BJ (cell line): Measurements from ENCODE around the gene CLSTN2. TPM values are rescaled to one million over a fixed set of nuclear protein-coding genes. Genes with fewer than 3 reads are reported as not detected.

Experiments
- CTCF ChIA-PET: fragments of 350-600 bp; formaldehyde crosslinking; extraction: SDS; loops from one replicate; lab custom pipeline; 2021; ENCODE audit warnings: antibody characterized with exemption, inconsistent platforms; lab: Yijun Ruan, JAX
- POLR2A ChIA-PET: fragments of 300-600 bp; sonication (Branson Sonifier 250); formaldehyde crosslinking; extraction: SDS; loops from one replicate; lab custom pipeline; 2021; ENCODE audit warnings: antibody characterized with exemption; lab: Charles Lee
- DNase-seq: peaks from one replicate; pipeline ENCODE4 v3.0.0-alpha.2; 2011; ENCODE audit warnings: low read depth
- H3K27me3 ChIP-seq: 2 replicates; pipeline ENCODE4 v1.6.0; 2011; ENCODE audit warnings: low read length; ENCODE audit not compliant: control insufficient read depth, insufficient read depth
- H3K36me3 ChIP-seq: 2 replicates; pipeline ENCODE4 v1.5.1; 2011; ENCODE audit warnings: low read length; ENCODE audit not compliant: control insufficient read depth, insufficient read depth
- H3K4me3 ChIP-seq: 2 replicates; pipeline ENCODE4 v1.5.1; 2011; ENCODE audit warnings: low read depth, mild to moderate bottlenecking, control low read depth, low read length
- CTCF ChIP-seq: IDR thresholded peaks from 2 replicates; pipeline ENCODE4 v1.5.1; 2011; ENCODE audit warnings: low read depth, mild to moderate bottlenecking, control low read depth, inconsistent platforms, low read length, moderate library complexity; ENCODE audit not compliant: insufficient read depth
- polyA plus RNA-seq: library from polyadenylated mRNA; depleted of rRNA; stranded (reverse); fragments of >200 nt; gene quantifications from 2 replicates; pipeline ENCODE4 v1.2.3, GENCODE V29; 2011

Gene CLSTN2
- polyA plus RNA-seq, 1 experiment: 1.8 TPM

- no peaks in the 10 kb centered on the region for H3K36me3 ChIP-seq
- TF ChIP-seq CTCF: no peak
- H3K27me3 ChIP-seq: no peaks in the 10 kb centered on the region
- ChIA-PET CTCF (interaction anchor here (1.4 kb wide), 1 partner anchor 561 kb away, joined by 5 read pairs; no protein-coding TSS in a partner anchor), POLR2A (no interaction called here)
- no peak overlapping the region for H3K4me3 ChIP-seq
- no peak for DNase-seq
Measured at GRCh38 chr3:140499114-140499757, 564.3 kb downstream of the CLSTN2 start.

GRCh38 chr3:140500473-140500872 is 565.5 kb downstream of the CLSTN2 start:
- CTCF ChIA-PET: interaction anchor here (0.6 to 1.6 kb wide), 3 partner anchors 363 to 1533 kb away, joined by 3 to 9 read pairs (median 4); no protein-coding TSS in a partner anchor
- H3K36me3 ChIP-seq: no peaks in the 10 kb centered on the region
- no peak for TF ChIP-seq CTCF
- DNase-seq: no peak
- no peaks in the 10 kb centered on the region for H3K27me3 ChIP-seq
- POLR2A ChIA-PET: no interaction called here
- H3K4me3 ChIP-seq: no peak overlapping the region

GRCh38 chr3:140501061-140501769 is 566.2 kb downstream of the CLSTN2 start:
- ChIA-PET CTCF (interaction anchor here (1.6 kb wide), 1 partner anchor 373 kb away, joined by 9 read pairs; no protein-coding TSS in a partner anchor), POLR2A (no interaction called here)
- Histone ChIP-seq H3K4me3 (no peak overlapping the region), H3K27me3 (no peaks in the 10 kb centered on the region), H3K36me3 (no peaks in the 10 kb centered on the region)
- peak; percentile 6 for DNase-seq
- no peak for TF ChIP-seq CTCF

- no peak for DNase-seq
- no peaks in the 10 kb centered on the region for H3K27me3 ChIP-seq
- TF ChIP-seq CTCF: no peak
Measured at GRCh38 chr3:140501770-140502364, 566.9 kb downstream of the CLSTN2 start.

GRCh38 chr3:140505213-140505612 is 570.2 kb downstream of the CLSTN2 start:
- no peak overlapping the region for H3K4me3 ChIP-seq
- H3K36me3 ChIP-seq: no peaks in the 10 kb centered on the region
- H3K27me3 ChIP-seq: no peaks in the 10 kb centered on the region
- POLR2A ChIA-PET: no interaction called here
- no peak for DNase-seq
- CTCF ChIA-PET: no interaction called here
- no peak for TF ChIP-seq CTCF

More at GRCh38 chr3:140501770-140502364, 566.9 kb downstream of the CLSTN2 start:
- ChIA-PET POLR2A (no interaction called here), CTCF (no interaction called here)
- H3K36me3 ChIP-seq: no peaks in the 10 kb centered on the region
- no peak overlapping the region for H3K4me3 ChIP-seq
